Neural crest cell (in vitro differentiated cells): ENCODE measurements around the gene DYRK1A. TPM values are rescaled to one million over a fixed set of nuclear protein-coding genes. Genes with fewer than 3 reads are reported as not detected.

Experiments used
- DNase-seq: peaks from one replicate; pipeline ENCODE4 v3.0.0; 2021; ENCODE audit warnings: low read depth, mixed read lengths, low spot score
- H3K27ac Mint-ChIP-seq: one replicate; pipeline ENCODE4 v1.8.0; 2021; ENCODE audit warnings: mild to moderate bottlenecking, mixed read lengths; ENCODE audit not compliant: unreplicated experiment
- H3K27me3 Mint-ChIP-seq: 2 replicates; pipeline ENCODE4 v1.8.0; 2021; ENCODE audit warnings: low read depth, mild to moderate bottlenecking, mixed read lengths
- H3K36me3 Mint-ChIP-seq: 2 replicates; pipeline ENCODE4 v1.8.0; 2021; ENCODE audit warnings: low read depth, mild to moderate bottlenecking, mixed read lengths
- H3K4me1 Mint-ChIP-seq: 2 replicates; pipeline ENCODE4 v1.8.0; 2021; ENCODE audit warnings: mixed read lengths
- H3K4me3 Mint-ChIP-seq: one replicate; pipeline ENCODE4 v1.8.0; 2021; ENCODE audit warnings: mild to moderate bottlenecking, mixed read lengths
- H3K9me3 Mint-ChIP-seq: 2 replicates; pipeline ENCODE4 v1.8.0; 2021; ENCODE audit warnings: mixed read lengths
- CTCF ChIP-seq: fragments of 200-600 bp; sonication (generic); conservative IDR thresholded peaks from 2 replicates; pipeline ENCODE4 v1.5.0; 2021; ENCODE audit warnings: antibody characterized with exemption, mild to moderate bottlenecking
- total RNA-seq: library from RNA; stranded (reverse); gene quantifications from 2 replicates; pipeline ENCODE4 v1.2.1, GENCODE V29; 2021

Gene DYRK1A
- total RNA-seq, 1 donor from 2014 or later: 77.0 TPM

- Mint-ChIP-seq H3K27ac (no peak overlapping the region), H3K4me1 (no peaks in the 10 kb centered on the region), H3K4me3 (no peak overlapping the region), H3K27me3 (no peaks in the 10 kb centered on the region), H3K9me3 (no peaks in the 10 kb centered on the region), H3K36me3 (no peaks in the 10 kb centered on the region)
- no peak for TF ChIP-seq CTCF
- no peak for DNase-seq
Measured at GRCh38 chr21:37356706-37357105, 9.9 kb upstream of the DYRK1A start.

GRCh38 chr21:37357691-37358090 lies 8.9 kb upstream of the DYRK1A start:
- TF ChIP-seq CTCF: no peak
- Mint-ChIP-seq H3K4me1 (no peaks in the 10 kb centered on the region), H3K27me3 (no peaks in the 10 kb centered on the region), H3K27ac (no peak overlapping the region), H3K36me3 (no peaks in the 10 kb centered on the region), H3K4me3 (no peak overlapping the region), H3K9me3 (no peaks in the 10 kb centered on the region)
- no peak for DNase-seq

- Mint-ChIP-seq H3K4me1 (no peaks in the 10 kb centered on the region), H3K27ac (no peak overlapping the region), H3K4me3 (no peak overlapping the region), H3K9me3 (no peaks in the 10 kb centered on the region), H3K27me3 (no peaks in the 10 kb centered on the region), H3K36me3 (no peaks in the 10 kb centered on the region)
- no peak for TF ChIP-seq CTCF
- DNase-seq: no peak
Measured at GRCh38 chr21:37358397-37358796, 8.2 kb upstream of the DYRK1A start.

GRCh38 chr21:37363936-37364335 lies 2.6 kb upstream of the DYRK1A start:
- Mint-ChIP-seq H3K9me3 (no peaks in the 10 kb centered on the region), H3K36me3 (no peaks in the 10 kb centered on the region), H3K27ac (no peak overlapping the region), H3K27me3 (peaks cover 3% of the 10 kb centered on the region), H3K4me3 (peak overlapping the region; percentile 35), H3K4me1 (peaks cover 19% of the 10 kb centered on the region)
- no peak for DNase-seq
- TF ChIP-seq CTCF: no peak

GRCh38 chr21:37364722-37365121 lies 1.9 kb upstream of the DYRK1A start:
- peaks cover 27% of the 10 kb centered on the region for H3K4me1 Mint-ChIP-seq
- no peak for TF ChIP-seq CTCF
- H3K36me3 Mint-ChIP-seq: no peaks in the 10 kb centered on the region
- H3K9me3 Mint-ChIP-seq: no peaks in the 10 kb centered on the region
- peaks cover 3% of the 10 kb centered on the region for H3K27me3 Mint-ChIP-seq
- H3K27ac Mint-ChIP-seq: no peak overlapping the region
- no peak for DNase-seq
- peak overlapping the region; percentile 98 for H3K4me3 Mint-ChIP-seq
